Mesenchymal stem cell (in vitro differentiated cells and primary cell): ENCODE results near the gene MYH9.

Source experiments
- DNase-seq: peaks from one replicate; pipeline ENCODE4 v3.0.0-alpha.2; 2013
- H2AFZ ChIP-seq: one replicate; pipeline ENCODE4 v1.6.1; 2013; ENCODE audit warnings: low read depth, mild to moderate bottlenecking, control low read depth, inconsistent platforms, low read length, moderate library complexity
- H2AK5ac ChIP-seq: 2 replicates; pipeline ENCODE4 v1.6.1; 2013; ENCODE audit warnings: low read length, moderate library complexity, mild to moderate bottlenecking, inconsistent platforms; ENCODE audit not compliant: severe bottlenecking
- H2BK120ac ChIP-seq: one replicate; pipeline ENCODE4 v1.6.1; 2013; ENCODE audit warnings: low read depth, mild to moderate bottlenecking, inconsistent platforms, low read length, moderate library complexity
- H2BK12ac ChIP-seq, 2 experiments: one replicate each; pipeline ENCODE4 v1.6.1; 2013; ENCODE audit warnings: inconsistent platforms in 2 of 2, low read length in 2 of 2, mild to moderate bottlenecking in 2 of 2, moderate library complexity in 2 of 2, control low read depth in 1 of 2
- H2BK15ac ChIP-seq: one replicate; pipeline ENCODE4 v1.6.1; 2013; ENCODE audit warnings: mild to moderate bottlenecking, low read depth, inconsistent platforms; ENCODE audit not compliant: poor library complexity, severe bottlenecking
- H2BK5ac ChIP-seq: 2 replicates; pipeline ENCODE4 v1.6.1; 2013; ENCODE audit warnings: low read depth, mild to moderate bottlenecking, low read length, control low read depth, inconsistent platforms; ENCODE audit not compliant: poor library complexity, severe bottlenecking
- H3K14ac ChIP-seq, 2 experiments: one replicate each; pipeline ENCODE4 v1.6.1; 2013; ENCODE audit warnings: inconsistent platforms in 2 of 2, low read length in 2 of 2, control low read depth in 1 of 2, mild to moderate bottlenecking in 1 of 2, moderate library complexity in 1 of 2
- H3K18ac ChIP-seq, 2 experiments: one replicate each; pipeline ENCODE4 v1.6.1; 2013; ENCODE audit warnings: inconsistent platforms in 2 of 2, low read length in 2 of 2, control low read depth in 1 of 2, low read depth in 1 of 2, mild to moderate bottlenecking in 1 of 2
- H3K23ac ChIP-seq, 2 experiments: one replicate each; pipeline ENCODE4 v1.6.1; 2013; ENCODE audit warnings: inconsistent platforms in 2 of 2, low read length in 2 of 2, mild to moderate bottlenecking in 2 of 2, moderate library complexity in 2 of 2, control low read depth in 1 of 2
- H3K27ac ChIP-seq: 2 replicates; pipeline ENCODE4 v1.5.1; 2013; ENCODE audit warnings: mild to moderate bottlenecking, moderate library complexity, low read length, control low read depth, inconsistent platforms; ENCODE audit not compliant: poor library complexity, severe bottlenecking
- H3K27me3 ChIP-seq, 2 experiments: 2 replicates each; pipeline versions ENCODE4 v1.6.1 to v1.7.0; 2013; ENCODE audit warnings: low read length in 2 of 2, mild to moderate bottlenecking in 2 of 2, moderate library complexity in 2 of 2, control low read depth in 1 of 2, inconsistent platforms in 1 of 2; ENCODE audit not compliant: control insufficient read depth in 1 of 2, insufficient read depth in 1 of 2
- H3K36me3 ChIP-seq, 2 experiments: 2 replicates each; pipeline versions ENCODE4 v1.6.1 to v1.7.0; 2013; ENCODE audit warnings: low read length in 2 of 2, control low read depth in 1 of 2, inconsistent platforms in 1 of 2, low read depth in 1 of 2, mild to moderate bottlenecking in 1 of 2; ENCODE audit not compliant: insufficient read depth in 2 of 2, control insufficient read depth in 1 of 2
- H3K4ac ChIP-seq, 2 experiments: one replicate each; pipeline ENCODE4 v1.6.1; 2013; ENCODE audit warnings: inconsistent platforms in 2 of 2, low read length in 2 of 2, mild to moderate bottlenecking in 2 of 2, moderate library complexity in 2 of 2, control low read depth in 1 of 2, low read depth in 1 of 2
- H3K4me1 ChIP-seq: 2 replicates; pipeline ENCODE4 v1.6.1; 2013; ENCODE audit warnings: low read depth, low read length, control low read depth; ENCODE audit not compliant: control insufficient read depth, insufficient read depth
- H3K4me2 ChIP-seq: 2 replicates; pipeline ENCODE4 v1.6.1; 2013; ENCODE audit warnings: low read length, mild to moderate bottlenecking, inconsistent platforms; ENCODE audit not compliant: poor library complexity, severe bottlenecking
- H3K4me3 ChIP-seq, 2 experiments: 2 replicates each; pipeline versions ENCODE4 v1.5.1 to v1.7.0; 2013; ENCODE audit warnings: low read length in 2 of 2, mild to moderate bottlenecking in 2 of 2, control low read depth in 1 of 2, low read depth in 1 of 2; ENCODE audit not compliant: insufficient read depth in 1 of 2
- H3K79me1 ChIP-seq: replicated peaks from 2 replicates; pipeline ENCODE4 v1.6.1; 2013; ENCODE audit warnings: mild to moderate bottlenecking, control low read depth, low read length, inconsistent platforms; ENCODE audit not compliant: poor library complexity, severe bottlenecking
- H3K9ac ChIP-seq: 2 replicates; pipeline ENCODE4 v1.7.0; 2013; ENCODE audit warnings: mild to moderate bottlenecking, low read length, moderate library complexity
- H3K9me3 ChIP-seq: 2 replicates; pipeline ENCODE4 v1.7.0; 2013; ENCODE audit warnings: mild to moderate bottlenecking, low read length; ENCODE audit not compliant: control insufficient read depth
- H4K8ac ChIP-seq: one replicate; pipeline ENCODE4 v1.6.1; 2013; ENCODE audit warnings: inconsistent platforms, mild to moderate bottlenecking, low read length, moderate library complexity
- H4K91ac ChIP-seq: one replicate; pipeline ENCODE4 v1.6.1; 2013; ENCODE audit warnings: mild to moderate bottlenecking, low read length, inconsistent platforms
- WGBS: methylation state at CpG from one replicate; pipeline ENCODE4 v1.1.7; 2013; ENCODE audit warnings: mixed read lengths; 5-methylcytosine and 5-hydroxymethylcytosine counted together

MYH9 gene

GRCh38 chr22:36245805-36246356 lies 141.9 kb downstream of the MYH9 start:
- Histone ChIP-seq H3K36me3 (no peaks in the 10 kb centered on the region), H3K4me2 (no peak overlapping the region), H3K18ac (no peak overlapping the region), H2BK5ac (no peak overlapping the region), H2BK15ac (no peak overlapping the region), H3K27ac (no peak overlapping the region), H4K8ac (no peak overlapping the region), H3K9ac (no peak overlapping the region), H3K9me3 (peaks cover 6% of the 10 kb centered on the region), H3K14ac (no peak overlapping the region), H3K4ac (no peak overlapping the region), H2BK120ac (no peak overlapping the region), H2AFZ (no peak overlapping the region), H4K91ac (no peak overlapping the region), H2AK5ac (no peak overlapping the region), H3K4me3 (no peak overlapping the region), H2BK12ac (no peak overlapping the region), H3K79me1 (no peaks in the 10 kb centered on the region), H3K23ac (peak overlapping the region in 1 of 2 experiments; percentile 32), H3K4me1 (peaks cover 10% of the 10 kb centered on the region), H3K27me3 (no peaks in the 10 kb centered on the region)
- WGBS, result 58% methylated on average over 3 of the region's 4 CpGs
- no peak for DNase-seq

DNA sequence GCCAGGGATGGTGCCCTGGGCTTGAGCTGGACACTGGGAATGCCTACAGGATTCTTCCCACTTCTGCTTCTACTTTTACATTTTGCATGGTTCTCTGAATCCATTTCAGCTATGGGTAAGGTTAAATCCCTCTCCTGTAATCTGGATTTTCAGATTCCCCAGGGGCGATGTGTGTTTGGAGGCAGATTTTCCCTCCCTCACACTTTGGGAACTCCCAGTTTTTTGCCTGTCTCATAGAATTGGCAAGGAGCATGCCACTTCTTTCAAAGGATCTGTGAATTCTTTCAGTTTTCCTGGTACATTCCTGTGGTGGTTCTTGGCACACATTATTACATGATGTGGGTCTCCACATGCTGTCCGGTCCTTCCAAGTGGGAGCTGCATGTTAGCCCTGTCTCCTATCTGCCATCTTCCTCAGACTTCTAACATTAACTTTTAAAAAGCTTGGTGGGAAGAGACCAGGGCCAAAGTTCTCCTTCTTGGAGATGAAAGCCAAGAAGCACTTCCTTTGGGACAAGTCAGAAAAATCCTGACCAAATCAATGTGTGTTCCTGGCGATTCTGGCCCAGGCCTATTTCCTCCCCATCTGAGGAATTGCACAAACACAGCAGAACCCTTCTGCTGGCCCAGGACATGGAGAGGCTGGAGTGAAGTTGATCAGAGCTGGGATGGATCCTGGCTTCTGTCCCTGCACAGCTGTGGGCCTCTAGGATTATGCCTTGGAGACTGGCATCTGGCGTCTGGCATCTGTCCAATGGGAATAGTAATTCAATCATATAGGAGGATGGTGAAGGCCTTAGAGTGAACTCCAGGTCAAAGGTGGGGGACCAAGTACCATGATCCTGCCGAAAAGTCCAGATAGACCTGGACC lies 143.0 kb downstream of the MYH9 start:
- Histone ChIP-seq H2BK15ac (no peak overlapping the region), H3K9ac (peak overlapping the region; percentile 27), H3K4me3 (no peak overlapping the region), H3K9me3 (peaks cover 6% of the 10 kb centered on the region), H3K27ac (peak overlapping the region; percentile 2), H2BK12ac (no peak overlapping the region), H2AFZ (no peak overlapping the region), H3K23ac (no peak overlapping the region), H3K79me1 (no peaks in the 10 kb centered on the region), H4K91ac (no peak overlapping the region), H3K27me3 (no peaks in the 10 kb centered on the region), H3K36me3 (no peaks in the 10 kb centered on the region), H4K8ac (no peak overlapping the region), H2AK5ac (peak overlapping the region; percentile 46), H3K18ac (no peak overlapping the region), H3K4me2 (no peak overlapping the region), H3K4me1 (peaks cover 10% of the 10 kb centered on the region), H2BK120ac (no peak overlapping the region), H3K14ac (no peak overlapping the region), H3K4ac (no peak overlapping the region), H2BK5ac (no peak overlapping the region)
- DNase-seq, result no peak
- WGBS, result 83% methylated on average over 5 of the region's 5 CpGs

DNA sequence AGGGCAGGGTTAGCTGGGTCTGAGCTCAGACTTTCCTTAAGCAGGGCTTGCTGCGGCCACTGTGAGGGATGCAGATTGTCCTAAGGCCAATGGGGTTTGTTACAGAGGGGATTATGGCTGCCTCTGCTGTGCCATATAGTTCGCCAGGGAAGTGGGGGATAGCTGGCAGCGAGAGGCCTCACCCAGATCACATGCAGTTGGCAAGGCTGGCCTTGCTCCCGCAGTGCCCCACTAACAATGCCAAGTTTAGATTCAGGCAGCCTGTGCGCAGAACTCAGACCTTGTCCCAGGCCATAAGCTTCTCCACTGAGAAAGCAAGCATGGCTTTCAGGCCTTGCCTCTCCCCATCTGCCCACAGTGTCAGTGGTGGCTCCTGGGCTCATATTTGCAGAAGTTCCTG lies 143.8 kb downstream of the MYH9 start:
- peaks cover 6% of the 10 kb centered on the region for H3K9me3 ChIP-seq
- H3K9ac ChIP-seq, result peak overlapping the region; percentile 27
- H3K23ac ChIP-seq, result no peak overlapping the region
- WGBS, result 91% methylated on average over 5 of the region's 5 CpGs
- no peak overlapping the region for H2BK5ac ChIP-seq
- no peak overlapping the region for H3K14ac ChIP-seq
- no peak overlapping the region for H3K4me2 ChIP-seq
- H2AFZ ChIP-seq, result no peak overlapping the region
- H3K27ac ChIP-seq, result no peak overlapping the region
- no peaks in the 10 kb centered on the region for H3K27me3 ChIP-seq
- H3K4me3 ChIP-seq, result no peak overlapping the region
- no peaks in the 10 kb centered on the region for H3K79me1 ChIP-seq
- no peak overlapping the region for H2BK12ac ChIP-seq
- H3K4ac ChIP-seq, result no peak overlapping the region
- H4K8ac ChIP-seq, result no peak overlapping the region
- no peaks in the 10 kb centered on the region for H3K36me3 ChIP-seq
- H3K18ac ChIP-seq, result no peak overlapping the region
- no peak for DNase-seq
- peaks cover 13% of the 10 kb centered on the region for H3K4me1 ChIP-seq
- H2BK15ac ChIP-seq, result no peak overlapping the region
- peak overlapping the region; percentile 7 for H2AK5ac ChIP-seq
- H4K91ac ChIP-seq, result no peak overlapping the region
- no peak overlapping the region for H2BK120ac ChIP-seq

GRCh38 chr22:36239401-36240171 lies 148.2 kb downstream of the MYH9 start, which contains the start of gene APOL2:
Gene APOL2, minus strand, starts transcription at chr22:36239527. Its CDS starts 6,365 bp downstream, at chr22:36233162.
- Histone ChIP-seq H3K4me3 (peak within 1 kb of the TSS; percentile 70 to 86), H4K91ac (peak within 1 kb of the TSS; percentile 41), H3K79me1 (peaks cover 8% of the 10 kb centered on the region), H3K9me3 (no peaks in the 10 kb centered on the region), H3K4me2 (peak within 1 kb of the TSS; percentile 62), H3K36me3 (peaks cover 8 to 22% of the 10 kb centered on the region in 2 experiments), H3K9ac (peak within 1 kb of the TSS; percentile 91), H2AFZ (peak within 1 kb of the TSS; percentile 90), H3K23ac (peak within 1 kb of the TSS; percentile 64 to 91), H3K4ac (peak within 1 kb of the TSS; percentile 46 to 96), H2AK5ac (peak within 1 kb of the TSS; percentile 95), H2BK5ac (peak within 1 kb of the TSS; percentile 91), H2BK12ac (peak within 1 kb of the TSS; percentile 25 to 71), H3K4me1 (peaks cover 34% of the 10 kb centered on the region), H3K27ac (peak within 1 kb of the TSS; percentile 94), H3K18ac (peak within 1 kb of the TSS; percentile 6 to 82), H4K8ac (peak within 1 kb of the TSS; percentile 78), H3K14ac (peak within 1 kb of the TSS in 1 of 2 experiments; percentile 88), H3K27me3 (no peaks in the 10 kb centered on the region), H2BK120ac (peak within 1 kb of the TSS; percentile 15), H2BK15ac (peak within 1 kb of the TSS; percentile 88)
- 4% methylated on average over 11 of the region's 13 CpGs for WGBS
- peak; percentile 98 for DNase-seq
